Kidney (tissue), 14 donors: ENCODE data around the gene GTPBP6. TPM values are rescaled to one million over a fixed set of nuclear protein-coding genes. Genes with fewer than 3 reads are reported as not detected.

Experiments
- DNase-seq, 5 donors: peaks; one replicate each; pipeline ENCODE4 v3.0.0-alpha.2; 2013 to 2020
- FAIRE-seq: peaks from 2 replicates; lab custom pipeline; 2012; peaks lifted over from hg19 to GRCh38; lab: Jason Lieb, UNC
- H3K27ac ChIP-seq, 2 donors: one replicate each; pipeline ENCODE4 v1.7.0; 2013; ENCODE audit warnings: low read depth in 2 of 2, low read length in 2 of 2, inconsistent platforms in 1 of 2
- H3K27me3 ChIP-seq: one replicate; pipeline ENCODE4 v1.7.1; 2013; ENCODE audit warnings: low read length, inconsistent platforms; ENCODE audit not compliant: control insufficient read depth, insufficient read depth
- H3K36me3 ChIP-seq, 3 donors: one replicate each; pipeline versions ENCODE4 v1.7.0 to v1.7.1; 2013; ENCODE audit warnings: low read length in 3 of 3, control low read depth in 1 of 3, inconsistent platforms in 1 of 3; ENCODE audit not compliant: insufficient read depth in 3 of 3, control insufficient read depth in 2 of 3
- H3K4me1 ChIP-seq, 3 donors: one replicate each; pipeline versions ENCODE4 v1.7.0 to v1.7.1; 2013; ENCODE audit warnings: low read length in 3 of 3, inconsistent platforms in 1 of 3, low read depth in 1 of 3; ENCODE audit not compliant: control insufficient read depth in 2 of 3, insufficient read depth in 2 of 3
- H3K4me3 ChIP-seq, 3 donors: one replicate each; pipeline versions ENCODE4 v1.7.0 to v1.8.1; 2013; ENCODE audit warnings: low read length in 3 of 3, control low read depth in 1 of 3, inconsistent platforms in 1 of 3
- H3K9ac ChIP-seq, 3 donors: one replicate each; pipeline versions ENCODE4 v1.7.0 to v1.7.1; 2013; ENCODE audit warnings: low read length in 3 of 3, control low read depth in 1 of 3, inconsistent platforms in 1 of 3
- H3K9me3 ChIP-seq, 3 donors: one replicate each; pipeline versions ENCODE4 v1.7.0 to v1.7.1; 2013; ENCODE audit warnings: low read length in 3 of 3, control low read depth in 1 of 3, inconsistent platforms in 1 of 3; ENCODE audit not compliant: control insufficient read depth in 2 of 3, insufficient read depth in 1 of 3
- intact Hi-C: fragments of 100-400 bp; cut with DNase I; formaldehyde crosslinking; loops from one replicate; pipeline ENCODE4 v1.11.1; 2022
- polyA plus RNA-seq: library from polyadenylated mRNA; stranded (reverse); fragments of 350-450 nt; fragmentation: Illumina TruSeq; extraction: RNeasy Lipid Tissue Mini Kit (QIAGEN cat#74804); gene quantifications from one replicate; pipeline ENCODE4 v1.2.3, GENCODE V29; 2014; ENCODE audit warnings: low read depth, low replicate concordance; ENCODE audit not compliant: insufficient read depth
- total RNA-seq: library from RNA; stranded (reverse); fragmentation: NEBNext Ultra II Directional; extraction: Animal tissue kit (Norgen Biotek cat#: 25700); gene quantifications from one replicate; pipeline ENCODE4 v1.2.1, GENCODE V29; 2021
- TF ChIP-seq, protein P1 (sequence below): IDR thresholded peaks from 3 replicates; pipeline ENCODE4 v1.5.1; 2012; ENCODE audit warnings: mild to moderate bottlenecking, moderate library complexity, borderline replicate concordance; ENCODE audit not compliant: insufficient read depth; ENCODE audit errors: extremely low read depth
- donor health status: control.
- donor health status: control.
- donor health status: control.
- donor health status: control.
- donor health status: control.
- donor health status: DM: yes; HTN: yes; CAD: no.
- donor health status: Normal renal cell carcinoma (clear cell type).

GTPBP6 gene
- total and polyA plus RNA-seq, 2 donors from 2014 or later = 50.1 to 61.9 TPM

DNA sequence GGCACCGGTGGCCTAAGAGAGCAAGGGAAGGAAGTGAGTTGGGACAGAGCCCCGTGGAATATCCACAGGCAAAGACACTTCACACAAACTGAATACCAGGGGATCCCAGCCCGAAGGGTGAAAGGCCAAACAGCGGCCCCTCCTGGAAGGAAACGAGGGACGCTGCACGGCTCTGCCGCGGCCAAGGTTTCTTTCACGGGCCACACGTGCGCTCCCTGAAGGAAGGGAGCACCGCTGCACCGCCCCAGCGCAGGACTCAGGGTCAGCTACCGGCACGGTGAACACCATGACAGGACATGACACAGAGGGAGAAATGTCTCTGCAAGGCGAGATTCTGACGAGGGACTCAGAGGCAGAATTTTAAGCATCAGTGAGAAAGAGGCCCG is 31.5 kb upstream of the GTPBP6 start:
- Histone ChIP-seq H3K9ac (no peak overlapping the region), H3K4me1 (no peaks in the 10 kb centered on the region), H3K9me3 (no peaks in the 10 kb centered on the region), H3K36me3 (peaks cover 0 to 4% (median 0%) of the 10 kb centered on the region in 3 donors), H3K4me3 (no peak overlapping the region), H3K27ac (no peak overlapping the region), H3K27me3 (no peaks in the 10 kb centered on the region)
- DNase-seq = peak in 1 of 5 donors; percentile 33
- TF ChIP-seq, protein P1, sequence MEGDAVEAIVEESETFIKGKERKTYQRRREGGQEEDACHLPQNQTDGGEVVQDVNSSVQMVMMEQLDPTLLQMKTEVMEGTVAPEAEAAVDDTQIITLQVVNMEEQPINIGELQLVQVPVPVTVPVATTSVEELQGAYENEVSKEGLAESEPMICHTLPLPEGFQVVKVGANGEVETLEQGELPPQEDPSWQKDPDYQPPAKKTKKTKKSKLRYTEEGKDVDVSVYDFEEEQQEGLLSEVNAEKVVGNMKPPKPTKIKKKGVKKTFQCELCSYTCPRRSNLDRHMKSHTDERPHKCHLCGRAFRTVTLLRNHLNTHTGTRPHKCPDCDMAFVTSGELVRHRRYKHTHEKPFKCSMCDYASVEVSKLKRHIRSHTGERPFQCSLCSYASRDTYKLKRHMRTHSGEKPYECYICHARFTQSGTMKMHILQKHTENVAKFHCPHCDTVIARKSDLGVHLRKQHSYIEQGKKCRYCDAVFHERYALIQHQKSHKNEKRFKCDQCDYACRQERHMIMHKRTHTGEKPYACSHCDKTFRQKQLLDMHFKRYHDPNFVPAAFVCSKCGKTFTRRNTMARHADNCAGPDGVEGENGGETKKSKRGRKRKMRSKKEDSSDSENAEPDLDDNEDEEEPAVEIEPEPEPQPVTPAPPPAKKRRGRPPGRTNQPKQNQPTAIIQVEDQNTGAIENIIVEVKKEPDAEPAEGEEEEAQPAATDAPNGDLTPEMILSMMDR = no peak
- intact Hi-C loops = no loop called here
- FAIRE-seq = no peak

DNA sequence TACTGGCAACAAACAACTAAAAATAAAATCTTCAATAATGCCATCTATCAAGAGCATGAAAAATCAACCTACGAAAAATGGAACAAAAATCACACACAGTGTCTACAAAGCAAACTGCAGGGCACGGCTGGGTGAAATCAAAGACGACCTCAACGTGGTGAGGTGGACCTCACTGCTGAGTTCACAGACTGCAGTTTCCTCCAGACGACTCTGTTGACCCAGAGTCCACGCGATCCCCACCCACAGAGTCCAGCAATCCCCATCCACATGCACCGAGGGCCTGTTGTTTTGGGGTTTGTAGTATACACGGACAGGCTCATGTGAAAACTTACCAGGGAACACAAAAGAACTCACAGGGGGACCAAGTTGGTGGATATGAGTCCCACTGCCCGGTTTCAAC is 31.1 kb upstream of the GTPBP6 start:
- Histone ChIP-seq H3K27me3 (no peaks in the 10 kb centered on the region), H3K4me1 (no peaks in the 10 kb centered on the region), H3K9me3 (no peaks in the 10 kb centered on the region), H3K9ac (no peak overlapping the region), H3K4me3 (no peak overlapping the region), H3K27ac (no peak overlapping the region), H3K36me3 (peaks cover 0 to 4% (median 0%) of the 10 kb centered on the region in 3 donors)
- TF ChIP-seq, protein P1 = no peak
- FAIRE-seq (no peak), DNase-seq (no peak)
- intact Hi-C loops = no loop called here

GRCh38 chrX:349196-349595 is 30.6 kb upstream of the GTPBP6 start:
- Histone ChIP-seq H3K36me3 (peaks cover 0 to 4% (median 0%) of the 10 kb centered on the region in 3 donors), H3K27ac (no peak overlapping the region), H3K27me3 (no peaks in the 10 kb centered on the region), H3K9ac (no peak overlapping the region), H3K4me1 (no peaks in the 10 kb centered on the region), H3K9me3 (no peaks in the 10 kb centered on the region), H3K4me3 (no peak overlapping the region)
- FAIRE-seq = no peak
- intact Hi-C loops = no loop called here
- TF ChIP-seq, protein P1 = no peak
- DNase-seq = peak in 1 of 5 donors; percentile 68

- Histone ChIP-seq H3K27me3 (no peaks in the 10 kb centered on the region), H3K36me3 (peaks cover 0 to 4% (median 0%) of the 10 kb centered on the region in 3 donors), H3K4me1 (no peaks in the 10 kb centered on the region), H3K4me3 (no peak overlapping the region), H3K27ac (no peak overlapping the region), H3K9me3 (no peaks in the 10 kb centered on the region), H3K9ac (no peak overlapping the region)
- FAIRE-seq = no peak
- no peak for DNase-seq
- intact Hi-C loops = no loop called here
- TF ChIP-seq, protein P1 = no peak
These were observed 30.0 kb upstream of the GTPBP6 start for GRCh38 chrX:348461-349117.
